ENCODE data around the gene GIMAP2. TPM values are rescaled to one million over a fixed set of nuclear protein-coding genes. Genes with fewer than 3 reads are reported as not detected.
A peak's percentile ranks its signal among the peaks of the same experiment; 100 is the strongest.

Gene GIMAP2
- 100 to 1,000 TPM in 1 of 7 donors, 10 to 100 TPM in 6; 48.6 to 126 (median 85.4) TPM for total RNA-seq
- 10 to 100 TPM; 33.9 to 48.5 (median 47.5) TPM for polyA plus RNA-seq
- long read RNA-seq, donor 1, transcript GIMAP2-201 (3 exons, 1,449 nt) = major isoform, 7 of 8 reads
- long read RNA-seq, donor 1, partial matches to known transcripts = 0 of 8 reads
- long read RNA-seq, donor 1, other reads (novel, unspliced or antisense) = 0 of 8 reads
- long read RNA-seq, donor 2, transcript GIMAP2-201 (3 exons, 1,449 nt) = major isoform, 18 of 18 reads
- long read RNA-seq, donor 2, partial matches to known transcripts = 0 of 18 reads
- long read RNA-seq, donor 2, other reads (novel, unspliced or antisense) = 0 of 18 reads

DNA sequence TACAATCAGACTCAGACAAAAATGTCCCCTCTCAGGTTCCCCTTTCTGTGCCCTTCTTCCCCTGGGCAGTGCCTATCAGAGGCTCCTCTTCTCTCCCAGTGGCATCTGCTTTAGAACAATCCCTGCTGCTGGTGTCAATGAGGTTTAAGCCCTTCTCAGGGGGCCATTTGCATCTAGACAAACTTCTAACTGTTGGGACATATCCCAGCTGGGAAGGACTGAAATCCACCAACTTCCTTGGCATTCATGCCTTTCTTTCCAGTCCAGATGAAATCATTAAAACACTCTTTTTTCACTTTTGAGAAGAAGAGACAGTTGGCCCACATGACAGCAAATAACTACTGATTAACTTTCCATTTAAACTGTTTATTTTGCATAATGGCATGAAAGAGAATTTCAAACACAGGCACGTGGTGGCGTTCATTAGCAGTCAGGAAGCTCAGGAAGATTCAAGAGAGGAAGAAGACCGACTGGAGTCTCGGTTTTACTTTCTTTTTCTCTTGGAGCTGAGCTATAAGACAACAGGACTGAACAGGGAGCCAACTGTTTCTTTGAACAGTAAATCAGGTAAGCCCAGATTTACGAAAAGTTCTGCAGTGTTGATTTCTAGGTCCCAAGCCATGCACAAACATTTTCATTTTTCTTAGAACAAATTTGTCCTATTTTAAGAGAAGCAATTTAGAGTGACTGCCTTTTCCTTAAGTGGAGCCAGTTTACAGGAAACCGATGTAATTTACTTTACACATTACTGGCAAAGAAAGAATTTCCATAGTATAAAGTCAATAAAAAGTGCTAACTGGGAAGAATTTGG is at the start of gene GIMAP2:
GIMAP2 (plus strand) TSS at position 488 of the 811 bp plus-strand sequence. CDS start 1,354 bp downstream, outside the sequence.
- H3K27ac ChIP-seq = peak within 1 kb of the TSS; percentile 70 to 95 (median 93)
- WGBS, 5 donors = 0 to 1% (median 0%) methylated on average over 6 of the region's 6 CpGs
- peaks cover 0 to 7% (median 0%) of the 10 kb centered on the region in 8 donors for H3K9me3 ChIP-seq
- H3K36me3 ChIP-seq = peaks cover 4 to 33% (median 19%) of the 10 kb centered on the region in 6 donors
- TF ChIP-seq POLR2AphosphoS5 (IDR thresholded peaks at IDR 0.05) = peak in 1 of 3 donors; percentile 41
- TF ChIP-seq POLR2A (IDR thresholded peaks at IDR 0.05) = no peak
- no peak for DNase-seq
- no peaks in the 10 kb centered on the region for H3K27me3 ChIP-seq (replicated peaks in 1 of 7)
- intact Hi-C loops (cut with DNase I; ENCODE audit: low total_unique reads) = loop anchor here (10.0 kb wide), 1 partner anchor 49 kb away; the partner anchor contains the start of gene GIMAP5
- peaks cover 12 to 69% (median 40%) of the 10 kb centered on the region in 6 donors for H3K4me1 ChIP-seq
- peak within 1 kb of the TSS; percentile 55 to 83 (median 66) for H3K4me3 ChIP-seq

GRCh38 chr7:150641854-150642253 is 43.7 kb upstream of the GIMAP2 start:
- intact Hi-C loops (cut with DNase I; ENCODE audit: low total_unique reads) = no loop called here
- peaks cover 0 to 27% (median 16%) of the 10 kb centered on the region in 8 donors for H3K9me3 ChIP-seq
- no peak for TF ChIP-seq POLR2AphosphoS5 (IDR thresholded peaks at IDR 0.05)
- no peak for TF ChIP-seq POLR2A (IDR thresholded peaks at IDR 0.05)
- no peak for TF ChIP-seq CTCF (IDR thresholded peaks at IDR 0.05 in 8 of 11, conservative IDR thresholded peaks at IDR 0.05 in 3 of 11)
- no peak overlapping the region for H3K27ac ChIP-seq
- peaks cover 0 to 3% (median 0%) of the 10 kb centered on the region in 6 donors for H3K4me1 ChIP-seq
- H3K27me3 ChIP-seq (replicated peaks in 1 of 7) = no peaks in the 10 kb centered on the region
- DNase-seq = no peak
- no peak overlapping the region for H3K4me3 ChIP-seq
- H3K36me3 ChIP-seq = no peaks in the 10 kb centered on the region

DNA sequence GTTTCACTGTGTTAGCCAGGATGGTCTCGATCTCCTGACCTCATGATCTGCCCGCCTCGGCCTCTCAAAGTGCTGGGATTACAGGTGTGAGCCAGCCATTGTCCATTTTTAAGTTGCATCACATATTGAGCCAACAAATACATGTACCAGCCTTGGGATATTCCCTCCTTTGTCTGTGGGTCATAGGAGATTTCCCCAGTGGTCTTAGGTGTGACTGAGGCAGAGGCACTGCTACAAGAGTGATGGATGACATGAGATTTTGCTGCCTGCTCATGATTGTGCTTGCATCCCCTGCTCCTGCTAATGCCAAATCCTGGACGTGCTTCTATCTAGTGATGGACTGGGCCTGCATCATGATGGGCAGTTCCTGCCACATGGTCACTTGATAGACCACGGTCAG is 42.6 kb upstream of the GIMAP2 start:
- Histone ChIP-seq H3K27me3 (replicated peaks in 1 of 7) (no peaks in the 10 kb centered on the region), H3K4me3 (no peak overlapping the region), H3K9me3 (peaks cover 0 to 27% (median 14%) of the 10 kb centered on the region in 8 donors), H3K27ac (no peak overlapping the region), H3K36me3 (no peaks in the 10 kb centered on the region), H3K4me1 (peaks cover 0 to 4% (median 0%) of the 10 kb centered on the region in 6 donors)
- DNase-seq = no peak
- intact Hi-C loops (cut with DNase I; ENCODE audit: low total_unique reads) = no loop called here
- WGBS, 5 donors = 76 to 95% (median 88%) methylated on average over 4 to 5 of the region's 5 CpGs
- TF ChIP-seq POLR2A (IDR thresholded peaks at IDR 0.05) (no peak), CTCF (IDR thresholded peaks at IDR 0.05 in 8 of 11, conservative IDR thresholded peaks at IDR 0.05 in 3 of 11) (no peak), POLR2AphosphoS5 (IDR thresholded peaks at IDR 0.05) (no peak)

DNA sequence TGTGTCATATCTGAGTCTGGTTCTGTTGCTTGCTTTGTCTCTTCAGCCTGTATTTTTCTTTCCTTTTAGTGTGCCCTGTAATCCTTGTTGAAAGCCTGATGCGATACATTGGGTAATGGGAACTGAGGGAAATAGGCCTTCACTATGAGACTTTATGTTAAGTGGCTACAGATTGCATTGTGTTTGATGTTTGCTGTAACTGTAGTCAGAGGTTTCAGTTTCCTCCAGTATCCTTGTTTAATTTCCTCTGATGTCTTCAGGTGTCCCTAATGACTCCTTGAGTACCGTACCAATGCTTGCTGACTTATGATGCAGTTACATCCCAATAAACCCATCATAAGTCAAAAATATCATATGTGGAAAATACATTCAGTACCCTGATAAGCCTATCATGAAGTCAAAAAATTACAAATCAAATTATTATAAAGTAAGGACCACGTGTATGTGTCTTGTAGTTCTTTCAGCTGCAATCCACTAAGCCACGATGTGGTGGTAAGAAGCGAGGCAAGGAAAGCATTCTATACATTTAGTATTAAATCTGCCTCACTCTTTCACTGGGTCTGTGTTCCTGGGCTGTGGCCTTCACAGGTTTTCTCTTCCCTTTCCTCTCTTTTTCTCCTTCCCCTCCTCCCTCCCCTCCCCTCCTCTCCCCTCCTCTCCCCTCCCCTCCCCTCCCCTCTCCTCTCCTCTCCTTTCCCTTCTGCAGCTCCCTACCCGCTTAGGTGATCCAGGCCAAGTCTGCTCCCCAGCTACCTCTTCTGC is 40.1 kb upstream of the GIMAP2 start:
- Histone ChIP-seq H3K36me3 (no peaks in the 10 kb centered on the region), H3K9me3 (peaks cover 0 to 8% (median 0%) of the 10 kb centered on the region in 8 donors), H3K27me3 (replicated peaks in 1 of 7) (no peaks in the 10 kb centered on the region), H3K4me1 (peaks cover 0 to 7% (median 0%) of the 10 kb centered on the region in 6 donors), H3K4me3 (no peak overlapping the region), H3K27ac (no peak overlapping the region)
- intact Hi-C loops (cut with DNase I; ENCODE audit: low total_unique reads) = no loop called here
- TF ChIP-seq POLR2A (IDR thresholded peaks at IDR 0.05) (no peak), CTCF (IDR thresholded peaks at IDR 0.05 in 8 of 11, conservative IDR thresholded peaks at IDR 0.05 in 3 of 11) (no peak), POLR2AphosphoS5 (IDR thresholded peaks at IDR 0.05) (no peak)
- WGBS, 5 donors = 76 to 91% (median 83%) methylated on average over 5 to 6 of the region's 6 CpGs
- no peak for DNase-seq
